NB4 (cell line): ENCODE data around the gene FZD1.

Source experiments
- DNase-seq: peaks from one replicate; pipeline ENCODE4 v3.0.0; 2010; ENCODE audit warnings: low read depth
- H3K4me3 ChIP-seq: one replicate; pipeline ENCODE4 v1.5.1; 2011; ENCODE audit warnings: mild to moderate bottlenecking, low read depth, low read length, moderate library complexity
- MYC ChIP-seq: IDR thresholded peaks from 2 replicates; pipeline ENCODE4 v1.6.1; 2011; ENCODE audit warnings: low read depth, low read length
- POLR2A ChIP-seq: IDR thresholded peaks from 2 replicates; pipeline ENCODE4 v1.6.1; 2011; ENCODE audit warnings: mild to moderate bottlenecking; ENCODE audit not compliant: insufficient read length; ENCODE audit errors: extremely low read depth
- TF ChIP-seq, protein P1 (sequence below): IDR thresholded peaks from one replicate; pipeline ENCODE4 v1.5.1; 2012; ENCODE audit warnings: low read depth, low read length
- TF ChIP-seq, protein P2 (sequence below): IDR thresholded peaks from 2 replicates; pipeline ENCODE4 v1.6.1; 2011; ENCODE audit warnings: low read depth, low read length

Gene FZD1

DNA sequence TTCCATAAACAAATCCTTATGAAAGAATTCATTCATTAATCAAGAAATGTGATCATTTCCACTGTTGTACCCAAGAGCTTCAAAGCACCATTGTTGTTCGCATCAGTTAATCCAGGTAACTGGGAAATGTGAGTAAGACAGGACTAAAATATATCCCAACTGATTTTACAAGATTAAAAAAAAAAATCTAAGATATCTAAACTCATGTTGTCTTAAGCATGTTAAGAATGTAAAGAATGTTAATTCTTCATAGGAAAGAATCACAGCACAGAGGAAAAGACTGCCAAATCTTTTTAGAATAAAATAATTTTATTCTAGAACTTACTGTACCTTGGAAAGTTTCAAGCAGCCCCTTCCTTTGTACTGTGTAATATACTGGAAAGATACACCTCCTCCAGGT lies 16.4 kb downstream of the FZD1 start:
- TF ChIP-seq, protein P1, sequence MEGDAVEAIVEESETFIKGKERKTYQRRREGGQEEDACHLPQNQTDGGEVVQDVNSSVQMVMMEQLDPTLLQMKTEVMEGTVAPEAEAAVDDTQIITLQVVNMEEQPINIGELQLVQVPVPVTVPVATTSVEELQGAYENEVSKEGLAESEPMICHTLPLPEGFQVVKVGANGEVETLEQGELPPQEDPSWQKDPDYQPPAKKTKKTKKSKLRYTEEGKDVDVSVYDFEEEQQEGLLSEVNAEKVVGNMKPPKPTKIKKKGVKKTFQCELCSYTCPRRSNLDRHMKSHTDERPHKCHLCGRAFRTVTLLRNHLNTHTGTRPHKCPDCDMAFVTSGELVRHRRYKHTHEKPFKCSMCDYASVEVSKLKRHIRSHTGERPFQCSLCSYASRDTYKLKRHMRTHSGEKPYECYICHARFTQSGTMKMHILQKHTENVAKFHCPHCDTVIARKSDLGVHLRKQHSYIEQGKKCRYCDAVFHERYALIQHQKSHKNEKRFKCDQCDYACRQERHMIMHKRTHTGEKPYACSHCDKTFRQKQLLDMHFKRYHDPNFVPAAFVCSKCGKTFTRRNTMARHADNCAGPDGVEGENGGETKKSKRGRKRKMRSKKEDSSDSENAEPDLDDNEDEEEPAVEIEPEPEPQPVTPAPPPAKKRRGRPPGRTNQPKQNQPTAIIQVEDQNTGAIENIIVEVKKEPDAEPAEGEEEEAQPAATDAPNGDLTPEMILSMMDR, result no peak
- TF ChIP-seq, protein P2, sequence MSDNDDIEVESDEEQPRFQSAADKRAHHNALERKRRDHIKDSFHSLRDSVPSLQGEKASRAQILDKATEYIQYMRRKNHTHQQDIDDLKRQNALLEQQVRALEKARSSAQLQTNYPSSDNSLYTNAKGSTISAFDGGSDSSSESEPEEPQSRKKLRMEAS, result no peak
- TF ChIP-seq MYC, result no peak
- no peak for TF ChIP-seq POLR2A
- DNase-seq, result no peak
- no peak overlapping the region for H3K4me3 ChIP-seq

DNA sequence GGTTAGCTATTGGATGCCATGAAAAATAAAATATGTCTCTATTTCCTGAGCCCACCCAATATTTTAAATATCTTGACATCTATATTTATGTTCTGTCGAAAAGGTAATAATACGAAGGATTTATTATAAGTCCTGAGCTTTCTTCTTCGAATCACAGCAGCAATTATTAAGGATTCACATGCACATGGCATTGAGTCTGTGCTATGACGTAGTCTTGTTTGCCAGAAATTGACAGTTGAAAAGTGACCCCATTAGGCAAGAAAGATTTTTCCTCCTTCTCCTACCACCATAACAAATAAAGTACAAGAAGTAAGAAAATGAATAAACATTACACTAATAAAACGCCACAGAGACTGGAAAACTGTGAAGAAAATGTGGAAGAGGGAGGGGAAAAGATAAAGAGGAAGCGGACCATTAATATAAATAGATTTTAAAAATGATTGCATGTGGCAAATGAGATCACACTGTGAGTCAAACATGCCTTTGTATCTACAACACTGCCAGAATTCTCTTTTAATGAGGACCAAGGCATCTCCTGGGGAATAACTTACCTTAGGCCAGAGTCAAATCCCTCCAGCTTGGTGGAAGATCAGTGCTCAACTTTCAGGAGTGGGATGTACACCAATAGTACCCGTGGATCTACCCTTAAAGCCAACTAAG lies 21.6 kb downstream of the FZD1 start:
- no peak overlapping the region for H3K4me3 ChIP-seq
- DNase-seq, result no peak
- TF ChIP-seq POLR2A, result no peak
- TF ChIP-seq, protein P1, result no peak
- no peak for TF ChIP-seq MYC
- TF ChIP-seq, protein P2, result no peak

DNA sequence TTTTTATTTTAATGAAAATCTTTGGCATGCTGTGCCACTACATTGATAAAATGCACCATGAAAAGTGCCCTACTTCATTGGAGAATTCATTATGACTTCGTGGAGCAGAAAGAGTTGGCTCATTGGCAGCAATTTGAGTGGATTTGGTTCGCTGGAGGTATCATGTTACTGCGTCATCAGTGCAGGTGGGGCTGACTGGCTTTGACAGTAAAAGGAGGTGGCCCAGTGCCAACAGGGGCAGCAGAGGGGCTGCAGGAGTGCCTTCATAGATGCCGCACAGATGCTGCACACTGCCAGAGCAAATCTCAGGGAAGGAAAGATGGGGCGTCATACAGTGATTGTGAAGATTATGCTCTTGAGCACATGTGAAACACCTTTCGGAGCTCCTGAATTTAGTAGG lies 22.2 kb downstream of the FZD1 start:
- H3K4me3 ChIP-seq, result no peak overlapping the region
- TF ChIP-seq, protein P2, result no peak
- TF ChIP-seq POLR2A, result no peak
- TF ChIP-seq MYC, result no peak
- TF ChIP-seq, protein P1, result no peak
- no peak for DNase-seq

DNA sequence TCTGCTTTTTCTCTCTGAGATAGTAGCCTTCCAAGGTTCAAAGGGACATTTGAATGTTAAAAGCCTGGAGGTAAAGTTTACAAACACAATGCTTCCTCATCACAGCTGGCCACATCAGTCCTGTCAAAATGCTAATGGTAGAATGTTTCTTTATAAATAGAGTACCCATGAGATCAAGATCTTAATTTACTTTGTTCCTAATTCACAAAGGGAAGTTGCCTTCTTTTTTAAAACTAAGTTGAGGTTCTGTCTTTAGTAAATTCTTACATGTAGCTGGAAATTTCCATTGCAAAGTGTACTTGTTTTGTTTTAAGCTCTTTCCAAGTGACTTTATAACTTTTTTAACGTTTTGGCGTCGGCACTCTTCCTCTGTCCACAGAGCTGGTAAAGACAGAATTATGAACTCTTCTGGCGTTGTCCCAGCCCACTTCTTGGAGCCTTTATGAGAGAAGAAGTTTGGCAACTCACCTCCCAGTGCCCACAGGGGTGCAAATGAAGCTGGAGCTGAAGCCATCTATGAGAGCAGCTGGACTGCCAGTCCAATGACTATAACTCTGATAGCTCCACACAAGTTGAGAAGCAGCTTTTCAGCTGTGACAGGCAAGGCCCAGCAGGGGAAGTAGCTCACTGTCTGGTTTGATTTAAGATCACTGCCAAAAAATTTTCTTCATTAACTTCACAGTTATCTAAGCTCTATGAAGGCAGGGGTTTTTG lies 23.3 kb downstream of the FZD1 start:
- no peak overlapping the region for H3K4me3 ChIP-seq
- no peak for TF ChIP-seq POLR2A
- TF ChIP-seq, protein P2, result no peak
- TF ChIP-seq, protein P1, result no peak
- TF ChIP-seq MYC, result no peak
- DNase-seq, result no peak

DNA sequence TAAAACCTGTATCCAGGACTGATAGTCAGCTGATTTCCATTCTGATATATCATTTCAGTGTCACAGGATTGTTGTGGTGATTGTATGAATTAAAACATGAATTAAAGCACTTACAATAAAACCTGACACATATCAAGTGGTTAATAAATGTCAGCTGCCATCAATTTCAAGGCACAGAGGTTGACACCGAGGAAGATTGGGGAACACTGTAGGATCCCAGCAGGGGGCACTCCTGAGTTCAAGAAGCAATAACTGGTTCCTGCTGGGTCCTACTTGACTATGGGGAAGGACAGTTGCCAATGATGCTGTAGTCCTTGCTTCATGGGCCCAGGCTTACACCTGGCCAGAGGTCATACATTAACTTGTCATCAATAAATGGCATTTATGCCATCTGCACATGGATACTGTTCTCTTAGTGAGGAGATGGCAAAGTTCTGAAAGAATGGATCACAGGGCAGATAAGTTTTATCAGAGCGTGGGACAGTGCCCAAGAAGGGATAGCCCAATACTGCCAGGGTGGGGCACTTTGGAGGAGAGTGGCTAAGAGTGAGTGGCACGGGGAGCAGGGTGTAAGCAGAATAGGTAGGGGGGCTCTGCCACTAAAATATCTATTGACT lies 24.1 kb downstream of the FZD1 start:
- DNase-seq, result peak; percentile 64
- TF ChIP-seq POLR2A, result no peak
- TF ChIP-seq, protein P1, result peak; percentile 82
- H3K4me3 ChIP-seq, result no peak overlapping the region
